22Rv1 (cell line): ENCODE results near the gene RRP9.

Experiments
- H3K27ac ChIP-seq: fragments of 450-650 bp; 2 replicates; pipeline ENCODE4 v1.5.1; 2017
- CTCF ChIP-seq: fragments of 450-650 bp; IDR thresholded peaks from 2 replicates; pipeline ENCODE4 v1.5.1; 2017; ENCODE audit warnings: mild to moderate bottlenecking
- ZFX ChIP-seq: fragments of 450-650 bp; IDR thresholded peaks from 2 replicates; pipeline ENCODE4 v1.6.1; 2017; ENCODE audit warnings: antibody characterized with exemption, borderline replicate concordance

The RRP9 gene

DNA sequence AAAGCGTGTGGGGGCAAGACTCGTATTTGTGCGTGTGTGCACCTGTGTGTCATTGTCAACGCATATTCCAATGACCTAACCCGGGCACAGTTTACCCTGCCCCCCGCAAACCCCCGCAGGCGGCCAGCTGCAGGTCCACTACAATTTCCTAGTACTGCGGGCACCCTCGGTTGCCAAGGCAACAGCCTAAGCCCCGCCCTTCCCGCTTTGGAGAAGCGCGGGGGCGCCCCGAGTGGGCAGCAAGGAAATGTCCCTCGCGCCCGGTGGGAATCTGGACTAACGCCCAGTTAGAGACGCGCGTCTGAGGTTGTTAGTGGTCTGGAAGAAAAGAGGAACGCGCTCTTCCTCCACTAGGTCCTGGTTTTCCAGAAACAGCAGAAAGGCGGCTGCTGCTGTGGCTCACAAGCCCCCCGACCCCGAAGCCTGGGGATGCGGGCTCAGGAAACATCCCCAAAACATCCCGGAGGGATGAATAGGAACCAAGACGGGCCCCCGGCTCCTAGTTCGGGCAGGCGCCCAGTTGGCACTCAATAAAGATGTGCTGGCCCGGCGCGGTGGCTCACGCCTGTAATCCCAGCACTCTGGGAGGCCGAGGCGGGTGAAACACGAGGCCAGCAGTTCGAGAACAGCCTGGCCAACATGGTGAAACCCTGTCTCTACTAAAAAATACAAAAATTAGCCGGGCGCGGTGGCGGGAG, 34.3 kb upstream of the RRP9 start:
- TF ChIP-seq CTCF, result no peak
- TF ChIP-seq ZFX, result no peak
- peak overlapping the region; percentile 97 for H3K27ac ChIP-seq

- TF ChIP-seq CTCF (no peak), ZFX (no peak)
- H3K27ac ChIP-seq, result peak within 1 kb of the TSS; percentile 97
Observed at GRCh38 chr3:51974963-51975851, 33.5 kb upstream of the RRP9 start, which contains the start of gene ABHD14A. TSS of gene ABHD14A (plus strand) at chr3:51975064. CDS start at chr3:51975136, 72 bp downstream.

- TF ChIP-seq CTCF, result peak; percentile 77
- TF ChIP-seq ZFX, result no peak
- H3K27ac ChIP-seq, result peak overlapping the region; percentile 97
Observed at GRCh38 chr3:51974277-51974962, 32.7 kb upstream of the RRP9 start.

- peak overlapping the region; percentile 97 for H3K27ac ChIP-seq
Observed at GRCh38 chr3:51971350-51971749, 29.6 kb upstream of the RRP9 start.

GRCh38 chr3:51970606-51971300, 29.0 kb upstream of the RRP9 start:
- TF ChIP-seq ZFX (no peak), CTCF (no peak)
- peak overlapping the region; percentile 97 for H3K27ac ChIP-seq

More at GRCh38 chr3:51971350-51971749, 29.6 kb upstream of the RRP9 start:
- no peak for TF ChIP-seq ZFX
- TF ChIP-seq CTCF, result no peak

- TF ChIP-seq CTCF (no peak), ZFX (no peak)
- H3K27ac ChIP-seq, result peak overlapping the region; percentile 97
Observed at GRCh38 chr3:51969841-51970240, 28.1 kb upstream of the RRP9 start.
